ENCODE results near the gene GPR157. TPM values are rescaled to one million over a fixed set of nuclear protein-coding genes. Genes with fewer than 3 reads are reported as not detected.

The GPR157 gene
- total and polyA plus RNA-seq, 10 of the 15 experiments (the other 5 are each of a cell fraction or from before 2014, with no cell fraction given) = 0.66 to 15.9 (median 3.1) TPM

DNA sequence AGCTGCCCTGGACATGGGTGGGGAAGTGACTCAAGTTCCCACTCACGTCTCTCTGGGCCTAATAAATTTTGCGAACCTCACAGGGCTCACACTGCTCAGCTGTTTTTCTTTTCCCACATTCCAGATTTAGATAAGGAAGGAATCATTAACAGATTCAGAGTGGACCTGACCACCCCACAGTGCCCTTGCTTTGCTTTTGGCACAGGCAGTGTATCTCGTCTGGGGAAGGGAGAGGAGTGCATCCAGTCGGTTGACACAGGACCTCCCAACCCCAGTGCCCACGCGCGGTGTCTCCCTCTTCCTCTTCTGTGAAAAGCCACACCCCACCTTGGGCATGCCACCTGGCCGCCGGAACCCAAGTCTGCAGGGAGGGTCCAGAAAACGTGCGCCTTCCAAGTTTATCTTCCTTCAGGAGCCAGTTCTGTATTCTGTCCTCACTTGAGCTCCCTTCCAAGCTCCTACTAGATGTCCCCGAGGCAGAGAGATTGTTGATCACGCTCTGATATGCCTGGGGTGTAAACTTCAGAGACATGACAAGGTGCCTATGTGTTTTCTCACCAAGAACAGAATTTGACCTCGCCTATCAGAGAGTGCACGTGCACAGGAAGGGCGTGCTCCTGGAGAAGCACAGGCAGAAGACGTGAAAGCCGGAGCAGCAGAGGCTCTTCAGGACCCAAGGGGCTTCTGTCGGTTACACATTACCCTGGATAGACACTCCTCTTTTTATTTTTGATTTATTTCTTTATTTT lies 50.0 kb downstream of the GPR157 start (continued):
- TF ChIP-seq, protein P1, sequence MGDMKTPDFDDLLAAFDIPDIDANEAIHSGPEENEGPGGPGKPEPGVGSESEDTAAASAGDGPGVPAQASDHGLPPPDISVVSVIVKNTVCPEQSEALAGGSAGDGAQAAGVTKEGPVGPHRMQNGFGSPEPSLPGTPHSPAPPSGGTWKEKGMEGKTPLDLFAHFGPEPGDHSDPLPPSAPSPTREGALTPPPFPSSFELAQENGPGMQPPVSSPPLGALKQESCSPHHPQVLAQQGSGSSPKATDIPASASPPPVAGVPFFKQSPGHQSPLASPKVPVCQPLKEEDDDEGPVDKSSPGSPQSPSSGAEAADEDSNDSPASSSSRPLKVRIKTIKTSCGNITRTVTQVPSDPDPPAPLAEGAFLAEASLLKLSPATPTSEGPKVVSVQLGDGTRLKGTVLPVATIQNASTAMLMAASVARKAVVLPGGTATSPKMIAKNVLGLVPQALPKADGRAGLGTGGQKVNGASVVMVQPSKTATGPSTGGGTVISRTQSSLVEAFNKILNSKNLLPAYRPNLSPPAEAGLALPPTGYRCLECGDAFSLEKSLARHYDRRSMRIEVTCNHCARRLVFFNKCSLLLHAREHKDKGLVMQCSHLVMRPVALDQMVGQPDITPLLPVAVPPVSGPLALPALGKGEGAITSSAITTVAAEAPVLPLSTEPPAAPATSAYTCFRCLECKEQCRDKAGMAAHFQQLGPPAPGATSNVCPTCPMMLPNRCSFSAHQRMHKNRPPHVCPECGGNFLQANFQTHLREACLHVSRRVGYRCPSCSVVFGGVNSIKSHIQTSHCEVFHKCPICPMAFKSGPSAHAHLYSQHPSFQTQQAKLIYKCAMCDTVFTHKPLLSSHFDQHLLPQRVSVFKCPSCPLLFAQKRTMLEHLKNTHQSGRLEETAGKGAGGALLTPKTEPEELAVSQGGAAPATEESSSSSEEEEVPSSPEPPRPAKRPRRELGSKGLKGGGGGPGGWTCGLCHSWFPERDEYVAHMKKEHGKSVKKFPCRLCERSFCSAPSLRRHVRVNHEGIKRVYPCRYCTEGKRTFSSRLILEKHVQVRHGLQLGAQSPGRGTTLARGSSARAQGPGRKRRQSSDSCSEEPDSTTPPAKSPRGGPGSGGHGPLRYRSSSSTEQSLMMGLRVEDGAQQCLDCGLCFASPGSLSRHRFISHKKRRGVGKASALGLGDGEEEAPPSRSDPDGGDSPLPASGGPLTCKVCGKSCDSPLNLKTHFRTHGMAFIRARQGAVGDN (IDR thresholded peaks at IDR 0.05) = peak; percentile 65
- no peak for TF ChIP-seq ZNF384 (IDR thresholded peaks at IDR 0.05; ENCODE audit: borderline replicate concordance, low read depth, low read length)
- TF ChIP-seq TCF12 (IDR thresholded peaks at IDR 0.05; ENCODE audit: low read depth, low read length) = no peak
- no peak for TF ChIP-seq NFYB (IDR thresholded peaks at IDR 0.05; ENCODE audit: insufficient read depth, low read depth, low read length)
- no peak for TF ChIP-seq ETV6 (conservative IDR thresholded peaks at IDR 0.05 in 1 of 2, IDR thresholded peaks at IDR 0.05 in 1 of 2; ENCODE audit: borderline replicate concordance in 1 of 2, low read depth in 1 of 2)
- TF ChIP-seq SP1 (IDR thresholded peaks at IDR 0.05; ENCODE audit: low read depth, low read length) = no peak
